Mesothelial cell of epicardium (in vitro differentiated cells): Measurements from ENCODE around the gene KCNH5. TPM values are rescaled to one million over a fixed set of nuclear protein-coding genes. Genes with fewer than 3 reads are reported as not detected.

ENCODE experiments used
- DNase-seq, 2 experiments: peaks; one replicate each; pipeline ENCODE4 v3.0.0; 2021; ENCODE audit warnings: low spot score in 2 of 2; ENCODE audit not compliant: unreplicated experiment in 2 of 2
- H3K27ac Mint-ChIP-seq: 2 replicates; pipeline ENCODE4 v1.8.0; 2021; ENCODE audit warnings: mixed read lengths
- H3K27me3 Mint-ChIP-seq: 2 replicates; pipeline ENCODE4 v1.8.0; 2021; ENCODE audit warnings: low read depth, mixed read lengths
- H3K36me3 Mint-ChIP-seq: 2 replicates; pipeline ENCODE4 v1.8.0; 2021; ENCODE audit warnings: mixed read lengths
- H3K4me1 Mint-ChIP-seq: 2 replicates; pipeline ENCODE4 v1.8.0; 2021; ENCODE audit warnings: mixed read lengths
- H3K4me3 Mint-ChIP-seq: 2 replicates; pipeline ENCODE4 v1.8.0; 2021; ENCODE audit warnings: mild to moderate bottlenecking, moderate library complexity, mixed read lengths
- H3K9me3 Mint-ChIP-seq: 2 replicates; pipeline ENCODE4 v1.8.0; 2021; ENCODE audit warnings: mixed read lengths
- total RNA-seq: library from RNA; stranded (reverse); gene quantifications from 3 replicates; pipeline ENCODE4 v1.2.1, GENCODE V29; 2021
- TF ChIP-seq, protein P1 (sequence below): fragments of 200-600 bp; sonication (generic); IDR thresholded peaks from one replicate; pipeline ENCODE4 v1.5.0; 2021; ENCODE audit warnings: antibody characterized with exemption; ENCODE audit not compliant: unreplicated experiment

The KCNH5 gene
- total RNA-seq, 1 donor from 2014 or later: 2.5 TPM

DNA sequence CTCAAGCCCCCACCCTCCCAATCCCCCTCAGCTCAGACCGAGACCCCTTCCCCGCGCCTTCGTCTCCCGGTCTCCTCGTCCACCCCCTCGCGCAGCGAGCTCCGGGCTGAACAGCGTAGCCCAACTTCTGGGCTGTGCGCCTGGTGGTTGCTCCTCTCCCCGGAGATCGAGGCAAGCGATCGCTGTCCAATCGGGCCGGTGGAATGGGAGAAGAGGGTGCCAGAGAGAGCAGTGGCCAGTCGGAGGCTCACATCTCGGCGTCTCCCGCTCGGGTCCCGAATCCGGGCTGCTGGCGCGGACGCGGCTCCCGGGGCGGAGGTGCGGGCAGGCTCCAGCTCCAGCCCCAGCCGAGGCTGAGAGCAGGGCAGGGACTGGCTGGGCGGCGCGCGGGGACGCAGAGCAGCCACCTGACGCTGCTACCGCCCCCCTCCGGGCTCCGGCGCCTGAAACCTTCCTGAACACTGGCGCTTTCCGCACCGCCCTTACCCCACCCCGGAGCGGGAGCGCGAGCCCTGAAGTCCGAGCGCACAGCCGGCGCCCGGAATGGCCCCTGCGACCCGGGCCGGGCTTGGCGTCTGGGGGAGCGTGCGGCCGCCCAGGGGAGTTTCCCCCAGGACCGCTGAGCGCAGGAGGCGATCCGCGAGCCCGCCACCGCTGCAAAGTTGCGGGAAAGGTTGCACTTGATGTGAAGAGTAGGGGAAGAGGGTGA is 508 bp upstream of the KCNH5 start:
- DNase-seq: peak; percentile 43 to 70
- Mint-ChIP-seq H3K9me3 (no peaks in the 10 kb centered on the region), H3K36me3 (no peaks in the 10 kb centered on the region), H3K27ac (no peak overlapping the region), H3K4me1 (peaks cover 11% of the 10 kb centered on the region), H3K4me3 (peak overlapping the region; percentile 68), H3K27me3 (peaks cover 46% of the 10 kb centered on the region)
- TF ChIP-seq, protein P1, sequence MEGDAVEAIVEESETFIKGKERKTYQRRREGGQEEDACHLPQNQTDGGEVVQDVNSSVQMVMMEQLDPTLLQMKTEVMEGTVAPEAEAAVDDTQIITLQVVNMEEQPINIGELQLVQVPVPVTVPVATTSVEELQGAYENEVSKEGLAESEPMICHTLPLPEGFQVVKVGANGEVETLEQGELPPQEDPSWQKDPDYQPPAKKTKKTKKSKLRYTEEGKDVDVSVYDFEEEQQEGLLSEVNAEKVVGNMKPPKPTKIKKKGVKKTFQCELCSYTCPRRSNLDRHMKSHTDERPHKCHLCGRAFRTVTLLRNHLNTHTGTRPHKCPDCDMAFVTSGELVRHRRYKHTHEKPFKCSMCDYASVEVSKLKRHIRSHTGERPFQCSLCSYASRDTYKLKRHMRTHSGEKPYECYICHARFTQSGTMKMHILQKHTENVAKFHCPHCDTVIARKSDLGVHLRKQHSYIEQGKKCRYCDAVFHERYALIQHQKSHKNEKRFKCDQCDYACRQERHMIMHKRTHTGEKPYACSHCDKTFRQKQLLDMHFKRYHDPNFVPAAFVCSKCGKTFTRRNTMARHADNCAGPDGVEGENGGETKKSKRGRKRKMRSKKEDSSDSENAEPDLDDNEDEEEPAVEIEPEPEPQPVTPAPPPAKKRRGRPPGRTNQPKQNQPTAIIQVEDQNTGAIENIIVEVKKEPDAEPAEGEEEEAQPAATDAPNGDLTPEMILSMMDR: no peak

DNA sequence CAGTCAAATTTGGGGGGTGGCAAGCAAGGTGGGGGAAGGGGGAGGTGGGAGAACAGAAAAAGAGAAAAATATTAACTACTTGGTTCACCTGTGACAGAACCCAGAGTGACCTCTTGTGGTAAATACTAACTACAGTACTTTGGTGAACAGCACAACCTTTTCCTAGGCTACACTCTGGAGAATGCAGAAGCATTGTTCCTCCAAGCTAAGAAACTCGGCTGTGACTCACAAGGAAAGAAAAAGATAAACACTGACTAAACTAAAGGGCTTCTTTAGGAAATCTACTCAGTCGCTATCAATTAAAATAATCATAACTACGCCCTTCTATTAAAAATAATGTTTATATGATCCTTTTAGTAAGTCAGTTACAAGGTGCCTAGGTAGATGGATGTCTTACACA is 5.4 kb downstream of the KCNH5 start:
- peaks cover 60% of the 10 kb centered on the region for H3K27me3 Mint-ChIP-seq
- DNase-seq: no peak

DNA sequence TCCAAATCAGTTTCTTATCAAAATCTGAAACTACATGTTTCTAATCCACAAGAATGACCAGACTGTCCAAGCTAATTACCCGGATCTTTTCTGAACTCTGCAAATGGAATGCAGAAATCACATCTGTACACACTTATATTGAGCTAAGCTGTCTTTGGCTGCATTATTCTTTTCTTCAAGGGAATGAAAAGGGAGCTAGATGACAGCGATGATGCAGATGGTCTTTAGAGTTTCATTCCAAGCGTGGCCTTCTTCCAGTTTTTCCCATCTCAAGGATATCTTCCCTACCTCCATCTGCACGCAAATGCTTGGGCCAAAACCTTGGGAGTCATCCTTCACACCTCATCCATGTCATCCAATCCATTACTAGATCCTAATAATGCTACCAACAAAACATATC is 12.6 kb downstream of the KCNH5 start:
- H3K27ac Mint-ChIP-seq: no peak overlapping the region
- TF ChIP-seq, protein P1: no peak
- H3K4me3 Mint-ChIP-seq: no peak overlapping the region
- H3K9me3 Mint-ChIP-seq: no peaks in the 10 kb centered on the region
- DNase-seq: no peak
- peaks cover 11% of the 10 kb centered on the region for H3K4me1 Mint-ChIP-seq
- H3K36me3 Mint-ChIP-seq: no peaks in the 10 kb centered on the region
- H3K27me3 Mint-ChIP-seq: peaks cover 9% of the 10 kb centered on the region

More for the DNA sequence above, 5.4 kb downstream of the KCNH5 start:
- Mint-ChIP-seq H3K27ac (no peak overlapping the region), H3K4me1 (peaks cover 9% of the 10 kb centered on the region), H3K36me3 (no peaks in the 10 kb centered on the region), H3K9me3 (no peaks in the 10 kb centered on the region), H3K4me3 (no peak overlapping the region)
- TF ChIP-seq, protein P1: peak; percentile 25

DNA sequence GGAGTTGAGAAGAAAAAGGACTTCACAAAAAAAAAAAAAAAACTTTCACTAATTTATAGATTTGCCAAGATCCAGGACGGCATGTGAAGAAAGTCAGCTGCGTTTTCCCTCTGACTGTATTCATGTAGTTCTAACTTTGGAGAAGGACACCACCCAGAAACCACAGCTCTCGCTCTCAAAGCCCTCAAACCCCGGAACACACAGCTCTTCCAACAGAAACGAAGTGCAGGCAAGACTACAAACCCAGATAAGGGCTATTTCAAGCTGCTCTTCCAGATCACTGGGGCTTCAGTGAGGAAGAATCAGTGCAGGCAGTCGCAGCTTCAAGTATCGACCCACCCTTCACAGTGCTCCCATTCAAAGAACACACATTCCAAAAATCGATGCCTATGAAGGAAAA is 13.2 kb downstream of the KCNH5 start:
- Mint-ChIP-seq H3K4me3 (no peak overlapping the region), H3K4me1 (peaks cover 11% of the 10 kb centered on the region), H3K36me3 (no peaks in the 10 kb centered on the region), H3K27me3 (peaks cover 3% of the 10 kb centered on the region), H3K27ac (peak overlapping the region; percentile 31), H3K9me3 (no peaks in the 10 kb centered on the region)
- no peak for DNase-seq
- TF ChIP-seq, protein P1: no peak

DNA sequence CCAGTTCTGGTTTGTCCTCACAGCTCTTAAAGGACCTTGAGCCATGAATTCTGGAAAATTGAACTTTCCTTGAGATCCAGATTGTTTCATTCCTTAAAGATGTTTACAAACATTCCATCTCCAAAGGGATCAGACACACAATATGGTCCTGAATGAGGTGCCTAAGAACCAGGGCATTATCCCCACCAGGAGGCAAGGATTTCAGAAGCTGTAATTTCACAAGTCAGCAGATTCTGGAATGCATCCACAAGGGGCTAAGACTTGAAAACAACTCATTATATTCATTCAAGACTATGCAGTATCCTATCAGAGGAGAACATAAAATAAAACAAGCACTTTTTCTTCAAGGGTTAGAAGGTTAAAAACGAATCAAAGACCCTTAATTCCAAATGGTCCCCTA is 15.1 kb downstream of the KCNH5 start:
- DNase-seq: no peak
- Mint-ChIP-seq H3K36me3 (no peaks in the 10 kb centered on the region), H3K4me1 (peaks cover 11% of the 10 kb centered on the region), H3K9me3 (peaks cover 3% of the 10 kb centered on the region), H3K4me3 (no peak overlapping the region), H3K27me3 (peaks cover 4% of the 10 kb centered on the region), H3K27ac (no peak overlapping the region)
- TF ChIP-seq, protein P1: no peak
